ENCODE data around the gene CHST11. TPM values are rescaled to one million over a fixed set of nuclear protein-coding genes. Genes with fewer than 3 reads are reported as not detected.
"Not testable (repeated sequence)": the region's sequence is repeated elsewhere in the genome, so short reads cannot be mapped to it uniquely, and the experiment has no call there.

The CHST11 gene
- total and polyA plus RNA-seq, 8 donors, result 11.1 to 56.9 (median 14.8) TPM

GRCh38 chr12:104741497-104742367, 285.0 kb downstream of the CHST11 start:
- no peak for ATAC-seq
- Histone ChIP-seq H3K4me1 (peaks cover 13 to 47% of the 10 kb centered on the region in 2 donors), H3K27me3 (no peaks in the 10 kb centered on the region), H3K4me3 (no peak overlapping the region), H3K9me3 (no peaks in the 10 kb centered on the region), H3K27ac (no peak overlapping the region), H3K36me3 (no peaks in the 10 kb centered on the region)
- no peak for TF ChIP-seq CTCF (IDR thresholded peaks at IDR 0.05)
- no peak for DNase-seq
- intact Hi-C loops (cut with DNase I), result no loop called here

GRCh38 chr12:104742551-104743201, 285.9 kb downstream of the CHST11 start:
- Histone ChIP-seq H3K9me3 (no peaks in the 10 kb centered on the region), H3K4me1 (peaks cover 13 to 49% of the 10 kb centered on the region in 2 donors), H3K27ac (no peak overlapping the region), H3K27me3 (no peaks in the 10 kb centered on the region), H3K36me3 (no peaks in the 10 kb centered on the region), H3K4me3 (no peak overlapping the region)
- TF ChIP-seq CTCF (IDR thresholded peaks at IDR 0.05), result no peak
- ATAC-seq, result no peak
- intact Hi-C loops (cut with DNase I), result no loop called here
- DNase-seq, result no peak

GRCh38 chr12:104743202-104743580, 286.4 kb downstream of the CHST11 start:
- ATAC-seq, result no peak
- Histone ChIP-seq H3K9me3 (no peaks in the 10 kb centered on the region), H3K36me3 (no peaks in the 10 kb centered on the region), H3K27me3 (no peaks in the 10 kb centered on the region), H3K4me1 (peaks cover 13 to 49% of the 10 kb centered on the region in 2 donors), H3K27ac (no peak overlapping the region), H3K4me3 (no peak overlapping the region)
- no peak for DNase-seq
- intact Hi-C loops (cut with DNase I), result no loop called here
- TF ChIP-seq CTCF (IDR thresholded peaks at IDR 0.05), result no peak

- ATAC-seq; H3K27me3 ChIP-seq; H3K27ac ChIP-seq; H3K4me3 ChIP-seq; intact Hi-C loops (cut with DNase I); DNase-seq; H3K36me3 ChIP-seq; H3K9me3 ChIP-seq: not testable (repeated sequence)
- peaks cover 13 to 51% of the 10 kb centered on the region in 2 donors for H3K4me1 ChIP-seq
Measured at GRCh38 chr12:104743753-104744548, 287.2 kb downstream of the CHST11 start.

- intact Hi-C loops (cut with DNase I), result no loop called here
Measured at GRCh38 chr12:104746467-104747088, 289.8 kb downstream of the CHST11 start.

More at GRCh38 chr12:104746467-104747088, 289.8 kb downstream of the CHST11 start:
- no peak for TF ChIP-seq CTCF (IDR thresholded peaks at IDR 0.05)
- Histone ChIP-seq H3K4me1 (peaks cover 4 to 58% of the 10 kb centered on the region in 2 donors), H3K27ac (no peak overlapping the region), H3K27me3 (no peaks in the 10 kb centered on the region), H3K9me3 (no peaks in the 10 kb centered on the region), H3K4me3 (no peak overlapping the region), H3K36me3 (no peaks in the 10 kb centered on the region)
- no peak for DNase-seq
- no peak for ATAC-seq

Measured in left lung (tissue), 10 donors.